NCI-H2171 treated with DMSO at 0.1 percent for 48 hours (cell line): ENCODE measurements around the gene RFTN1.
A peak's percentile ranks its signal among the peaks of the same experiment; 100 is the strongest.

Source experiments
- DNase-seq: peaks from one replicate; lab custom pipeline; 2025; lab: John Stamatoyannopoulos, UW

The RFTN1 gene

GRCh38 chr3:16513141-16514020, at the start of gene RFTN1:
TSS of gene RFTN1 (minus strand) at chr3:16513699. CDS start at chr3:16493869, 19,830 bp downstream.
- DNase-seq, result peak; percentile 11

- DNase-seq, result no peak
These were observed 46.3 kb upstream of the RFTN1 start for GRCh38 chr3:16559653-16560365.

- DNase-seq, result peak; percentile 55
These were observed 40.6 kb upstream of the RFTN1 start for GRCh38 chr3:16554126-16554525.

GRCh38 chr3:16552757-16553156, 39.3 kb upstream of the RFTN1 start:
- DNase-seq, result no peak

- DNase-seq, result no peak
These were observed 38.0 kb upstream of the RFTN1 start for GRCh38 chr3:16551342-16551976.

- DNase-seq, result peak; percentile 72
These were observed 37.3 kb upstream of the RFTN1 start for GRCh38 chr3:16550676-16551341.

- no peak for DNase-seq
These were observed 36.8 kb upstream of the RFTN1 start for GRCh38 chr3:16550305-16550675.

GRCh38 chr3:16548721-16549120, 35.2 kb upstream of the RFTN1 start:
- no peak for DNase-seq

- no peak for DNase-seq
These were observed 34.3 kb upstream of the RFTN1 start for GRCh38 chr3:16547561-16548357.

- DNase-seq, result no peak
These were observed 32.9 kb upstream of the RFTN1 start for GRCh38 chr3:16546186-16547010.

- DNase-seq, result no peak
These were observed 32.1 kb upstream of the RFTN1 start for GRCh38 chr3:16545413-16546185.

- no peak for DNase-seq
These were observed 29.9 kb upstream of the RFTN1 start for GRCh38 chr3:16543242-16543864.

- DNase-seq, result no peak
These were observed 25.0 kb upstream of the RFTN1 start for GRCh38 chr3:16538507-16538906.

- no peak for DNase-seq
These were observed 23.5 kb upstream of the RFTN1 start for GRCh38 chr3:16536996-16537395.

GRCh38 chr3:16536344-16536663, 22.8 kb upstream of the RFTN1 start:
- DNase-seq, result no peak

- peak; percentile 66 for DNase-seq
These were observed 21.3 kb upstream of the RFTN1 start for GRCh38 chr3:16534640-16535262.

- peak; percentile 94 for DNase-seq
These were observed 20.6 kb upstream of the RFTN1 start for GRCh38 chr3:16533928-16534574.

GRCh38 chr3:16529264-16529663, 15.8 kb upstream of the RFTN1 start:
- no peak for DNase-seq
